Psoas muscle (tissue), 8 donors: Measurements from ENCODE around the gene SRMS. TPM values are rescaled to one million over a fixed set of nuclear protein-coding genes. Genes with fewer than 3 reads are reported as not detected.
"Not testable (repeated sequence)": the region's sequence is repeated elsewhere in the genome, so short reads cannot be mapped to it uniquely, and the experiment has no call there.

Experiments
- ATAC-seq, 4 donors: fragments of 200-7000 bp; cut with Tn5 transposase; one replicate each; pipeline ENCODE4 v1.9.1; 2020; ENCODE audit warnings: moderate library complexity in 3 of 4, mild to moderate bottlenecking in 2 of 4
- DNase-seq, 2 donors: peaks; one replicate each; pipeline ENCODE4 v3.0.0-alpha.2; 2020
- H3K27ac ChIP-seq: fragments of 200-600 bp; one replicate; pipeline ENCODE4 v1.8.0; 2022
- H3K27me3 ChIP-seq, 3 donors: fragments of 200-600 bp in 1 of 3; one replicate each; pipeline versions ENCODE4 v1.6.1 to v1.8.0; 2013 to 2022; ENCODE audit warnings: low read length in 2 of 3, mild to moderate bottlenecking in 2 of 3, moderate library complexity in 1 of 3; ENCODE audit not compliant: insufficient read depth in 3 of 3
- H3K36me3 ChIP-seq, 2 donors: fragments of 200-600 bp in 1 of 2; one replicate each; pipeline versions ENCODE4 v1.6.1 to v1.8.0; 2013 to 2022; ENCODE audit warnings: low read depth in 1 of 2, mild to moderate bottlenecking in 1 of 2, moderate library complexity in 1 of 2; ENCODE audit not compliant: insufficient read depth in 1 of 2
- H3K4me1 ChIP-seq: fragments of 200-600 bp; one replicate; pipeline ENCODE4 v1.8.0; 2022
- H3K4me3 ChIP-seq: fragments of 200-600 bp; one replicate; pipeline ENCODE4 v1.8.0; 2022; ENCODE audit warnings: mild to moderate bottlenecking
- H3K9me3 ChIP-seq: fragments of 200-600 bp; one replicate; pipeline ENCODE4 v1.8.0; 2022
- CTCF ChIP-seq: fragments of 200-600 bp; IDR thresholded peaks from one replicate; pipeline ENCODE4 v1.8.0; 2022; ENCODE audit warnings: antibody characterized with exemption
- WGBS, 3 donors: extraction: QIAGEN DNeasy Blood & Tissue Kit; methylation state at CpG; one replicate each; pipeline versions ENCODE4 v1.1.6 to v1.1.7; 2013; 5-methylcytosine and 5-hydroxymethylcytosine counted together
- intact Hi-C, 2 donors: fragments of 100-400 bp; cut with DNase I; formaldehyde crosslinking; loops; one replicate each; pipeline versions ENCODE4 v1.11.0 to v1.14.2; 2022
- polyA plus RNA-seq, 3 donors: library from polyadenylated mRNA; stranded (reverse); fragments of 200-250 nt; gene quantifications; one replicate each; pipeline ENCODE4 v1.2.3, GENCODE V29; 2013
- total RNA-seq, 4 donors: library from RNA; stranded (reverse); fragmentation: NEBNext Ultra II Directional in 2 of 4; extraction: Animal tissue kit (Norgen Biotek cat#: 25700) in 2 of 4; gene quantifications; one replicate each; pipeline versions ENCODE4 v1.2.1 to v1.2.4, GENCODE V29; 2021 to 2023
- donor health status: healthy with polysubstance abuse.
- donor health status: DM: no; HTN: no; CAD: no; lungs with moderate emphysema.
- donor health status: Bipolar disorder and iron deficiency.
- donor health status: healthy.
- donor health status: DM: yes; HTN: yes; CAD: no.
- donor health status: DM: no; HTN: no; CAD: no.
- donor health status: DM: no; HTN: no; CAD: no.
- donor health status: DM: yes; HTN: yes; CAD: no.

The SRMS gene
- total and polyA plus RNA-seq, 7 donors = not detected

GRCh38 chr20:63562461-63563224, 15.1 kb upstream of the SRMS start:
- intact Hi-C loops = no loop called here
- Histone ChIP-seq H3K4me3 (no peak overlapping the region), H3K27me3 (no peaks in the 10 kb centered on the region), H3K4me1 (no peaks in the 10 kb centered on the region), H3K36me3 (peaks cover 0 to 18% of the 10 kb centered on the region in 2 donors), H3K27ac (no peak overlapping the region), H3K9me3 (no peaks in the 10 kb centered on the region)
- no peak for TF ChIP-seq CTCF
- ATAC-seq (no peak), DNase-seq (no peak)
- WGBS, 3 donors = 91 to 95% (median 92%) methylated on average over 46 to 54 of the region's 54 CpGs

GRCh38 chr20:63561624-63562396, 14.3 kb upstream of the SRMS start:
- no peak for ATAC-seq
- DNase-seq = no peak
- Histone ChIP-seq H3K4me1 (no peaks in the 10 kb centered on the region), H3K36me3 (peaks cover 0 to 18% of the 10 kb centered on the region in 2 donors), H3K27me3 (no peaks in the 10 kb centered on the region), H3K9me3 (no peaks in the 10 kb centered on the region), H3K4me3 (no peak overlapping the region), H3K27ac (no peak overlapping the region)
- intact Hi-C loops = no loop called here
- TF ChIP-seq CTCF = no peak
- WGBS, 3 donors = 84 to 89% (median 85%) methylated on average over 32 to 36 of the region's 36 CpGs

GRCh38 chr20:63560856-63561609, 13.5 kb upstream of the SRMS start:
- intact Hi-C loops = no loop called here

GRCh38 chr20:63560333-63560805, 12.8 kb upstream of the SRMS start:
- Histone ChIP-seq H3K27ac (no peak overlapping the region), H3K4me1 (no peaks in the 10 kb centered on the region), H3K9me3 (no peaks in the 10 kb centered on the region), H3K36me3 (peaks cover 0 to 18% of the 10 kb centered on the region in 2 donors), H3K4me3 (no peak overlapping the region), H3K27me3 (peaks cover 0 to 5% (median 0%) of the 10 kb centered on the region in 3 donors)
- no peak for DNase-seq
- 92 to 94% (median 93%) methylated on average over 15 to 16 of the region's 16 CpGs for WGBS, 3 donors
- no peak for ATAC-seq
- intact Hi-C loops = no loop called here
- TF ChIP-seq CTCF = no peak

More at GRCh38 chr20:63560856-63561609, 13.5 kb upstream of the SRMS start:
- 77 to 83% (median 82%) methylated on average over 26 of the region's 26 CpGs for WGBS, 3 donors
- Histone ChIP-seq H3K9me3 (no peaks in the 10 kb centered on the region), H3K27me3 (peaks cover 0 to 4% (median 0%) of the 10 kb centered on the region in 3 donors), H3K36me3 (peaks cover 0 to 18% of the 10 kb centered on the region in 2 donors), H3K27ac (no peak overlapping the region), H3K4me1 (no peaks in the 10 kb centered on the region), H3K4me3 (no peak overlapping the region)
- ATAC-seq (no peak), DNase-seq (no peak)
- no peak for TF ChIP-seq CTCF

- ATAC-seq, DNase-seq, H3K4me1 ChIP-seq, H3K4me3 ChIP-seq, H3K9me3 ChIP-seq, H3K27ac ChIP-seq, intact Hi-C loops: not testable (repeated sequence)
- Histone ChIP-seq H3K27me3 (peaks cover 0 to 12% (median 0%) of the 10 kb centered on the region in 3 donors), H3K36me3 (peaks cover 0 to 14% of the 10 kb centered on the region in 2 donors)
- WGBS, 3 donors = 92 to 95% (median 95%) methylated on average over 29 to 30 of the region's 31 CpGs
These were observed 12.2 kb upstream of the SRMS start for GRCh38 chr20:63559485-63560332.
